Medulla oblongata (tissue), 1 donor: Measurements from ENCODE around the gene MYO5B.

Experiments used
- DNase-seq: peaks from one replicate; pipeline ENCODE4 v3.0.0-alpha.2; 2015; ENCODE audit errors: extremely low spot score

Gene MYO5B

GRCh38 chr18:49856496-49856895 is 338.5 kb downstream of the MYO5B start:
- DNase-seq: no peak

- DNase-seq: no peak
Observed at GRCh38 chr18:49855711-49856415, 339.1 kb downstream of the MYO5B start.

- DNase-seq: no peak
Observed at GRCh38 chr18:49854681-49855080, 340.3 kb downstream of the MYO5B start.

- no peak for DNase-seq
Observed at GRCh38 chr18:49853436-49853835, 341.5 kb downstream of the MYO5B start.

GRCh38 chr18:49853011-49853410 is 341.9 kb downstream of the MYO5B start:
- no peak for DNase-seq

GRCh38 chr18:49851624-49852023 is 343.3 kb downstream of the MYO5B start:
- no peak for DNase-seq

- DNase-seq: no peak
Observed at GRCh38 chr18:49850636-49851035, 344.3 kb downstream of the MYO5B start.

GRCh38 chr18:49849331-49850217 is 345.4 kb downstream of the MYO5B start:
- no peak for DNase-seq

- DNase-seq: no peak
Observed at GRCh38 chr18:49848115-49848514, 346.8 kb downstream of the MYO5B start.

- no peak for DNase-seq
Observed at GRCh38 chr18:49847524-49847923, 347.4 kb downstream of the MYO5B start.

GRCh38 chr18:49846718-49847470 is 348.1 kb downstream of the MYO5B start:
- DNase-seq: no peak

- DNase-seq: no peak
Observed at GRCh38 chr18:49846361-49846662, 348.6 kb downstream of the MYO5B start.

GRCh38 chr18:49845629-49846360 is 349.2 kb downstream of the MYO5B start:
- no peak for DNase-seq

GRCh38 chr18:49844903-49845302 is 350.0 kb downstream of the MYO5B start:
- no peak for DNase-seq

GRCh38 chr18:49843778-49844625 is 350.9 kb downstream of the MYO5B start:
- DNase-seq: no peak

GRCh38 chr18:49843131-49843530 is 351.8 kb downstream of the MYO5B start:
- DNase-seq: no peak

GRCh38 chr18:49842656-49843055 is 352.3 kb downstream of the MYO5B start:
- no peak for DNase-seq

GRCh38 chr18:49841236-49842217 is 353.4 kb downstream of the MYO5B start:
- no peak for DNase-seq

GRCh38 chr18:49839012-49839411 is 355.9 kb downstream of the MYO5B start:
- no peak for DNase-seq

- DNase-seq: no peak
Observed at GRCh38 chr18:49838381-49838780, 356.6 kb downstream of the MYO5B start.
